ENCODE measurements around the gene NPM1.

DNA sequence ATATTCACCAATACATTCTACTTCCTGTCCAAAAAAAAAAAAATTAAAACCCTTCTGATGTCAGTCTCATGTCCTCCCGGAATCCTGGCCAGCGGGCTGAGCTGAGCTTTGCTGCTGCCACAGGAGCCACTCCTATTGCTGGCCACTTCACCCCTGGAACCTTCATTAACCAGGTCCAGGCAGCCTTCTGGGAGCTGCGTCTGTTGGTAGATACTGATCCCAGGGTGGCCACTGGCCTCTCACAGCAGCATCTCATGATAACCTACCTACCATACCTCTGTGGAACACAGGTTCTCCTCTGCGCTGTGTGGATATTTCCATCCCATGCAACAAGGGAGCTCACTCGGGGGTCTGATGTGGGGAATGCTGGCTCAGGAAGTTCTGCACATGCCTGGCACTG, 21.0 kb upstream of the NPM1 start:
- TF ChIP-seq, protein P1, sequence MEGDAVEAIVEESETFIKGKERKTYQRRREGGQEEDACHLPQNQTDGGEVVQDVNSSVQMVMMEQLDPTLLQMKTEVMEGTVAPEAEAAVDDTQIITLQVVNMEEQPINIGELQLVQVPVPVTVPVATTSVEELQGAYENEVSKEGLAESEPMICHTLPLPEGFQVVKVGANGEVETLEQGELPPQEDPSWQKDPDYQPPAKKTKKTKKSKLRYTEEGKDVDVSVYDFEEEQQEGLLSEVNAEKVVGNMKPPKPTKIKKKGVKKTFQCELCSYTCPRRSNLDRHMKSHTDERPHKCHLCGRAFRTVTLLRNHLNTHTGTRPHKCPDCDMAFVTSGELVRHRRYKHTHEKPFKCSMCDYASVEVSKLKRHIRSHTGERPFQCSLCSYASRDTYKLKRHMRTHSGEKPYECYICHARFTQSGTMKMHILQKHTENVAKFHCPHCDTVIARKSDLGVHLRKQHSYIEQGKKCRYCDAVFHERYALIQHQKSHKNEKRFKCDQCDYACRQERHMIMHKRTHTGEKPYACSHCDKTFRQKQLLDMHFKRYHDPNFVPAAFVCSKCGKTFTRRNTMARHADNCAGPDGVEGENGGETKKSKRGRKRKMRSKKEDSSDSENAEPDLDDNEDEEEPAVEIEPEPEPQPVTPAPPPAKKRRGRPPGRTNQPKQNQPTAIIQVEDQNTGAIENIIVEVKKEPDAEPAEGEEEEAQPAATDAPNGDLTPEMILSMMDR (IDR thresholded peaks at IDR 0.05), result no peak
- no peak for TF ChIP-seq POLR2A (IDR thresholded peaks at IDR 0.05; ENCODE audit: low read depth)
- no peak for TF ChIP-seq POLR2AphosphoS5 (IDR thresholded peaks at IDR 0.05)
